ENCODE results near the gene BAIAP2L2.

BAIAP2L2 gene

GRCh38 chr22:38129021-38129420 lies 18.5 kb upstream of the BAIAP2L2 start:
- H3K4me1 ChIP-seq (ENCODE audit: control insufficient read depth, low read length): no peaks in the 10 kb centered on the region
- H3K36me3 ChIP-seq (ENCODE audit: control insufficient read depth, low read length): no peaks in the 10 kb centered on the region
- no peak overlapping the region for H3K27ac ChIP-seq (ENCODE audit: low read depth, low read length)
- no peaks in the 10 kb centered on the region for H3K27me3 ChIP-seq (ENCODE audit: control insufficient read depth, low read length)
- H4K20me1 ChIP-seq (ENCODE audit: control insufficient read depth, insufficient read depth, low read depth, low read length): no peaks in the 10 kb centered on the region
- H3K79me2 ChIP-seq (ENCODE audit: control insufficient read depth, low read length): no peaks in the 10 kb centered on the region
- no peak for TF ChIP-seq EZH2phosphoT487 (IDR thresholded peaks at IDR 0.05; ENCODE audit: borderline replicate concordance, low read length)
- TF ChIP-seq, protein P1, sequence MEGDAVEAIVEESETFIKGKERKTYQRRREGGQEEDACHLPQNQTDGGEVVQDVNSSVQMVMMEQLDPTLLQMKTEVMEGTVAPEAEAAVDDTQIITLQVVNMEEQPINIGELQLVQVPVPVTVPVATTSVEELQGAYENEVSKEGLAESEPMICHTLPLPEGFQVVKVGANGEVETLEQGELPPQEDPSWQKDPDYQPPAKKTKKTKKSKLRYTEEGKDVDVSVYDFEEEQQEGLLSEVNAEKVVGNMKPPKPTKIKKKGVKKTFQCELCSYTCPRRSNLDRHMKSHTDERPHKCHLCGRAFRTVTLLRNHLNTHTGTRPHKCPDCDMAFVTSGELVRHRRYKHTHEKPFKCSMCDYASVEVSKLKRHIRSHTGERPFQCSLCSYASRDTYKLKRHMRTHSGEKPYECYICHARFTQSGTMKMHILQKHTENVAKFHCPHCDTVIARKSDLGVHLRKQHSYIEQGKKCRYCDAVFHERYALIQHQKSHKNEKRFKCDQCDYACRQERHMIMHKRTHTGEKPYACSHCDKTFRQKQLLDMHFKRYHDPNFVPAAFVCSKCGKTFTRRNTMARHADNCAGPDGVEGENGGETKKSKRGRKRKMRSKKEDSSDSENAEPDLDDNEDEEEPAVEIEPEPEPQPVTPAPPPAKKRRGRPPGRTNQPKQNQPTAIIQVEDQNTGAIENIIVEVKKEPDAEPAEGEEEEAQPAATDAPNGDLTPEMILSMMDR (IDR thresholded peaks at IDR 0.05; ENCODE audit: low read depth, low read length, poor library complexity, severe bottlenecking): no peak
- no peak overlapping the region for H3K4me2 ChIP-seq (ENCODE audit: low read length)
- H3F3A ChIP-seq (ENCODE audit: control insufficient read depth, insufficient read depth): no peaks in the 10 kb centered on the region
- H3K4me3 ChIP-seq (ENCODE audit: low read length): no peak overlapping the region
- H3K9me2 ChIP-seq (replicated peaks; ENCODE audit: control insufficient read depth, low read length): no peaks in the 10 kb centered on the region
- no peaks in the 10 kb centered on the region for H3K9me3 ChIP-seq (ENCODE audit: control insufficient read depth, insufficient read depth, low read length)

DNA sequence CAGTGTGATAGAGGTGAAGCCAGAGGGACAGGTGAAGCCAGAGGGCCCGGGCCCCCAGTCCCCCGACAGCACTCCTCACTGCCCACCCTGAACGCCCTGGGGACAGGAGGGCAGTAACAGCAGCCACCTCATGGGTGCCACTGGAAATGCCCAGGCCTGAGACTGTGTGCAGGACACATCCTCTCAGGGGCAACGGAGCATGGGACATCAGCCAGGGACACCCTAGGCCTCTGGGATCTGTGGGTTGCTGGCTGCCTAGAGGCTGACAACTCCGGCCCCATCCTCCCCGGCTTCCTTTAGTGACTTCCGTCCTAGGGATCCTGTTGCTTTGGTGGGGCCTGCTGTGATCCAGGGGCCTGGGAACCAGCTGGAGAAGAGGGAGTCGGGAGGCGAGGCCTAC lies 17.4 kb upstream of the BAIAP2L2 start:
- TF ChIP-seq, protein P1 (IDR thresholded peaks at IDR 0.05; ENCODE audit: low read depth, low read length, poor library complexity, severe bottlenecking): no peak
- TF ChIP-seq EZH2phosphoT487 (IDR thresholded peaks at IDR 0.05; ENCODE audit: borderline replicate concordance, low read length): no peak
- Histone ChIP-seq H3K4me1 (ENCODE audit: control insufficient read depth, low read length) (no peaks in the 10 kb centered on the region), H3K27me3 (ENCODE audit: control insufficient read depth, low read length) (no peaks in the 10 kb centered on the region), H4K20me1 (ENCODE audit: control insufficient read depth, insufficient read depth, low read depth, low read length) (no peaks in the 10 kb centered on the region), H3K27ac (ENCODE audit: low read depth, low read length) (no peak overlapping the region), H3F3A (ENCODE audit: control insufficient read depth, insufficient read depth) (no peaks in the 10 kb centered on the region), H3K9me2 (replicated peaks; ENCODE audit: control insufficient read depth, low read length) (no peaks in the 10 kb centered on the region), H3K36me3 (ENCODE audit: control insufficient read depth, low read length) (no peaks in the 10 kb centered on the region), H3K4me2 (ENCODE audit: low read length) (no peak overlapping the region), H3K9me3 (ENCODE audit: control insufficient read depth, insufficient read depth, low read length) (no peaks in the 10 kb centered on the region), H3K79me2 (ENCODE audit: control insufficient read depth, low read length) (no peaks in the 10 kb centered on the region), H3K4me3 (ENCODE audit: low read length) (no peak overlapping the region)

GRCh38 chr22:38126928-38127668 lies 16.6 kb upstream of the BAIAP2L2 start:
- Histone ChIP-seq H3F3A (ENCODE audit: control insufficient read depth, insufficient read depth) (no peaks in the 10 kb centered on the region), H3K79me2 (ENCODE audit: control insufficient read depth, low read length) (no peaks in the 10 kb centered on the region), H3K27ac (ENCODE audit: low read depth, low read length) (no peak overlapping the region), H3K9me3 (ENCODE audit: control insufficient read depth, insufficient read depth, low read length) (no peaks in the 10 kb centered on the region), H3K4me2 (ENCODE audit: low read length) (no peak overlapping the region), H3K9me2 (replicated peaks; ENCODE audit: control insufficient read depth, low read length) (no peaks in the 10 kb centered on the region), H3K4me1 (ENCODE audit: control insufficient read depth, low read length) (no peaks in the 10 kb centered on the region), H3K4me3 (ENCODE audit: low read length) (no peak overlapping the region), H3K27me3 (ENCODE audit: control insufficient read depth, low read length) (no peaks in the 10 kb centered on the region), H3K36me3 (ENCODE audit: control insufficient read depth, low read length) (no peaks in the 10 kb centered on the region), H4K20me1 (ENCODE audit: control insufficient read depth, insufficient read depth, low read depth, low read length) (no peaks in the 10 kb centered on the region)
- no peak for TF ChIP-seq EZH2phosphoT487 (IDR thresholded peaks at IDR 0.05; ENCODE audit: borderline replicate concordance, low read length)
- TF ChIP-seq, protein P1 (IDR thresholded peaks at IDR 0.05; ENCODE audit: low read depth, low read length, poor library complexity, severe bottlenecking): no peak

All from DOHH2 (cell line).